Measurements from ENCODE around the gene C7orf33.
A peak's percentile ranks its signal among the peaks of the same experiment; 100 is the strongest.
"Not testable (repeated sequence)": the region's sequence is repeated elsewhere in the genome, so short reads cannot be mapped to it uniquely, and the experiment has no call there.

C7orf33 gene

DNA sequence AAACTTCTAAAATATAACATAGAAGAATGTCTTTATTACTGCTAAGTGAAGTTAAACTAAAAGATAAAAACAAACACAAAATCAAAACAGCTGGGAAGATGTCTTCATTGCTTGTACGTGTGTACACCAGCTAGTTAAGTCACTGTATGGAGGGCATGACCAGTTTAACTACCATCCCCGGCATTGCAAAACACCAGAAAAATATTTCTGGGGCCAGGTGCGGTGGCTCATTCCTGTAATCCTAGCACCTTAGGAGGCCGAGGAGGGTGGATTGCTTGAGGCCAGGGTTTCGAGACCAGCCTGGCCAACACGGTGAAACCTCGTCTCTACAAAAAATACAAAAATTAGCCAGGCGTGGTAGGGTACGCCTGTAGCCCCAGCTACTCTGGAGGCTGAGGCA is 19.2 kb upstream of the C7orf33 start:
- Histone ChIP-seq H3K27me3 (no peaks in the 10 kb centered on the region), H3K4me1 (ENCODE audit: control insufficient read depth in 1 of 2, insufficient read depth in 1 of 2, low read depth in 1 of 2, low read length in 1 of 2) (no peaks in the 10 kb centered on the region), H3K9me3 (no peaks in the 10 kb centered on the region), H3K27ac (no peak overlapping the region), H3K36me3 (no peaks in the 10 kb centered on the region), H3K4me3 (ENCODE audit: low read depth in 1 of 2, low read length in 1 of 2) (no peak overlapping the region)
- TF ChIP-seq, protein P1, sequence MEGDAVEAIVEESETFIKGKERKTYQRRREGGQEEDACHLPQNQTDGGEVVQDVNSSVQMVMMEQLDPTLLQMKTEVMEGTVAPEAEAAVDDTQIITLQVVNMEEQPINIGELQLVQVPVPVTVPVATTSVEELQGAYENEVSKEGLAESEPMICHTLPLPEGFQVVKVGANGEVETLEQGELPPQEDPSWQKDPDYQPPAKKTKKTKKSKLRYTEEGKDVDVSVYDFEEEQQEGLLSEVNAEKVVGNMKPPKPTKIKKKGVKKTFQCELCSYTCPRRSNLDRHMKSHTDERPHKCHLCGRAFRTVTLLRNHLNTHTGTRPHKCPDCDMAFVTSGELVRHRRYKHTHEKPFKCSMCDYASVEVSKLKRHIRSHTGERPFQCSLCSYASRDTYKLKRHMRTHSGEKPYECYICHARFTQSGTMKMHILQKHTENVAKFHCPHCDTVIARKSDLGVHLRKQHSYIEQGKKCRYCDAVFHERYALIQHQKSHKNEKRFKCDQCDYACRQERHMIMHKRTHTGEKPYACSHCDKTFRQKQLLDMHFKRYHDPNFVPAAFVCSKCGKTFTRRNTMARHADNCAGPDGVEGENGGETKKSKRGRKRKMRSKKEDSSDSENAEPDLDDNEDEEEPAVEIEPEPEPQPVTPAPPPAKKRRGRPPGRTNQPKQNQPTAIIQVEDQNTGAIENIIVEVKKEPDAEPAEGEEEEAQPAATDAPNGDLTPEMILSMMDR (IDR thresholded peaks at IDR 0.05), result no peak

DNA sequence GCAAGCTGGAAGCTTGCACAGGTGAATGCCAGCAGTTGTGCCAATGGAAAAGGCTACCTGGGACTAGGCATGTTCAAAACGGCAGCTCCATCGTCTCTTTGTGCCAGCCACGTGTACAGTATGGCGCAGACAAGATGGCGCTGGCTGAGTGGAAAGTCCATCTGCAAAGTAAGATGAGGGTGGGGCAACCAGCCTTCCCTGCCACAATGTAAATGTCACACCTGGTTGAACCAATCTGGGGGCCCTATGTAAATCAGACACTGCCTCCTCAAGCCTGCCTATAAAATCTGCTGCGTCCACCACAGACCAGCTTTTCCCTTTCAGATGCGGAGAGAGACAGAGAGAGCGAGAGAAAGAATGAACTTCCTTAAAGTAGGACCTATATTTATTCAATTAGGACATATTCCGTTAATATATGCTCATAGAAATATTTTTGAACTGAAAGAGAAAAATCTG is 18.5 kb upstream of the C7orf33 start:
- Histone ChIP-seq H3K27ac (no peak overlapping the region), H3K36me3 (no peaks in the 10 kb centered on the region), H3K27me3 (no peaks in the 10 kb centered on the region), H3K9me3 (no peaks in the 10 kb centered on the region), H3K4me1 (ENCODE audit: control insufficient read depth in 1 of 2, insufficient read depth in 1 of 2, low read depth in 1 of 2, low read length in 1 of 2) (no peaks in the 10 kb centered on the region), H3K4me3 (ENCODE audit: low read depth in 1 of 2, low read length in 1 of 2) (no peak overlapping the region)
- TF ChIP-seq, protein P1 (IDR thresholded peaks at IDR 0.05), result no peak

DNA sequence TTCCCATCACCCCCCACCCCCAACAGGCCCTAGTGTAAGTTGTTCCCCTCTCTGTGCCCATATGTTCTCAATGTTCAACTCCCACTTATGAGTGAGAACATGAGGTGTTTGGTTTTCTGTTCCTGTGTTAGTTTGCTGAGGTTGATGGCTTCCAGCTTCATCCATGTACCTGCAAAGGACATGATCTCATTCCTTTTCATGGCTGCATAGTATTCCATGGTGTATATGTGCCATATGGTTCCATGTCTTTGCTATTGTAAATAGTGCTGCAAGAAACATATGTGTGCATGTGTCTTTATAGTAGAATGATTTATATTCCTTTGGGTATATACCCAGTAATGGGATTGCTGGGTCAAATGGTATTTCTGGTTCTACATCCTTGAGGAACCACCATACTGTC is 17.0 kb upstream of the C7orf33 start:
- not testable (repeated sequence) for H3K36me3 ChIP-seq; H3K27ac ChIP-seq; H3K4me1 ChIP-seq (ENCODE audit: control insufficient read depth in 1 of 2, insufficient read depth in 1 of 2, low read depth in 1 of 2, low read length in 1 of 2); H3K9me3 ChIP-seq; H3K4me3 ChIP-seq (ENCODE audit: low read depth in 1 of 2, low read length in 1 of 2); H3K27me3 ChIP-seq

DNA sequence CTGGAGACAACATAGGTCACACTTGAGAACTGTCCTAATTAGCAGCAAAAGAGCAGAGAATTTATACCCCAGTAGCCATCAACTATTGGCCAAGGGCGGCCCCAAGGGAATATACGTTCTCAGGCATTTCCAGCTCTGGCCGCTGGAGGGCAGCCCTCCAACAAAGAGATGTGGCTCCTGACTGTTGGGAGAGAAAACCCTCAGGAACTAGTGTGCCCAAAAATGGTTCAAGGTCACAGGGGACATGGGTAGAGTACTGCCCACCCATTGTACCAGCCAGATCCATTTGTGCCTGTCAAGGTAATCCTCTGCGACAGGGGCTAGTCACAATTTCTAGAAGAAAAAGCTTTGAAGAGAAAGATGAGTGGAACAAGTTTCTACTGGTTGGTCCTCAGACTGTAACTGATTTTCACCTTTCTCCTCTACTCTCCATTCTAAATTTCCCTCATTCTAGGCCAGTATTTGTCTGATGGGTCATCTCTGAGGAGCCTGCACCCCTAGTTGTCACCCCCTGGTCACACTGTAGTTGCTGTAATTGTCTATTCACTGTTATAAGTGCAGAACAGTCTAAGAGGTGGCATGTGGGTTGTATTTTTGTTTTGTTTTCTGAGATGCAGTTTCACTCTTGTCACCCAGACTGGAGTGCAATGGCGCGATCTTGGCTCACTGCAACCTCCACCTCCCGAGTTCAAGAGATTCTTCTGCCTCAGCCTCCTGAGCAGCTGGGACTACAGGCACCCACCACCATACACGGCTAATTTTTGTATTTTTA is 14.7 kb upstream of the C7orf33 start:
- TF ChIP-seq, protein P1 (IDR thresholded peaks at IDR 0.05), result peak; percentile 40
- Histone ChIP-seq H3K9me3 (no peaks in the 10 kb centered on the region), H3K27ac (no peak overlapping the region), H3K4me3 (ENCODE audit: low read depth in 1 of 2, low read length in 1 of 2) (no peak overlapping the region), H3K4me1 (ENCODE audit: control insufficient read depth in 1 of 2, insufficient read depth in 1 of 2, low read depth in 1 of 2, low read length in 1 of 2) (no peaks in the 10 kb centered on the region), H3K36me3 (no peaks in the 10 kb centered on the region), H3K27me3 (no peaks in the 10 kb centered on the region)

DNA sequence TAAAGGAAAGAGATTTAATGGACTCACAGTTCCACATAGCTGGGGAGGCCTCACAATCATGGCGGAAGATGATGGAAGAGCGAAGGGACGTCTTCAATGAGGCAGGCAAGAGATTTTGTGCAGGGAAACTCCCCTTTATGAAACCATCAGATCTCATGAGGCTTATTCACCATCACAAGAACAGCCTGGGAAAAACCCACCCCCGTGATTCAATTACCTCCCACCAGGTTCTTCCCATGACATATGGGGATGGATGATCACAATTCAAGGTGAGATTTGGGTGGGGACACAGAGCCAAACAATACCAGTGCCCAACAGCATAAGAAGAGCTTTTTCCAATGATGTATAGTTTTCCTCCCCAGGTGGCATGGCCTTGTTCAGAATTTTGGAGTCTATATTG is 11.2 kb upstream of the C7orf33 start:
- Histone ChIP-seq H3K9me3 (no peaks in the 10 kb centered on the region), H3K36me3 (no peaks in the 10 kb centered on the region), H3K27ac (no peak overlapping the region), H3K27me3 (no peaks in the 10 kb centered on the region), H3K4me1 (ENCODE audit: control insufficient read depth in 1 of 2, insufficient read depth in 1 of 2, low read depth in 1 of 2, low read length in 1 of 2) (no peaks in the 10 kb centered on the region), H3K4me3 (ENCODE audit: low read depth in 1 of 2, low read length in 1 of 2) (no peak overlapping the region)
- TF ChIP-seq, protein P1 (IDR thresholded peaks at IDR 0.05), result no peak

DNA sequence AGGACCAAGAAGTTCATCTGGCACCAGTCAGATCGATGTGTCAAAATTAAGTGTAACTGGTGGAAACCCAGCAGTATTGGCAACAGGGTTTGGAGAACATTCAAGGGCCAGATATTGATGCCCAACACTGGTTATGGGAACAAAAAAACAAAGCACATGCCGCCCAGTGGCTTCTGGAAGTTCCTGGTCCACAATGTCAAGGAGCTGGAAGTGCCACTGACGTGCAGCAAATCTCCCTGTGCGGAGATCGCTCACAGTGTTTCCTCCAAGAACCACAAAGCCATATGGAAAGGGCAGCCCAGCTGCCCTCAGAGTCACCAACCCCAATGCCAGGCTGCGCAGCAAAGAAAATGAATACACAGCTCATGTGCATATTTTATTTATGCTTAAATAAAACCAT is 10.1 kb upstream of the C7orf33 start:
- Histone ChIP-seq H3K9me3 (no peaks in the 10 kb centered on the region), H3K36me3 (no peaks in the 10 kb centered on the region), H3K4me1 (ENCODE audit: control insufficient read depth in 1 of 2, insufficient read depth in 1 of 2, low read depth in 1 of 2, low read length in 1 of 2) (no peaks in the 10 kb centered on the region), H3K4me3 (ENCODE audit: low read depth in 1 of 2, low read length in 1 of 2) (no peak overlapping the region), H3K27ac (no peak overlapping the region), H3K27me3 (no peaks in the 10 kb centered on the region)
- TF ChIP-seq, protein P1 (IDR thresholded peaks at IDR 0.05), result no peak
